Stimulated activated naive B cell treated with anti-CD40 and anti-IgM and Interleukin-4, amounts not matched to agents 10 μg/mL and 1 μg/mL and 100 μg/mL, for 72 hours (primary cell): ENCODE results near the gene SLC28A2.
"Not testable (repeated sequence)": the region's sequence is repeated elsewhere in the genome, so short reads cannot be mapped to it uniquely, and the experiment has no call there.

Experiments
- ATAC-seq, 2 donors: fragments of 150-1000 bp; cut with Tn5 transposase; replicated peaks; 2 replicates each; pipeline ENCODE4 v1.10.0; 2021; ENCODE audit warnings: moderate library complexity in 1 of 2
- DNase-seq: peaks from one replicate; pipeline ENCODE4 v3.0.0; 2021
- H3K27ac Mint-ChIP-seq: one replicate; pipeline ENCODE4 v1.8.0; 2022; ENCODE audit warnings: mild to moderate bottlenecking, mixed read lengths
- H3K27me3 Mint-ChIP-seq, 2 donors: one replicate each; pipeline ENCODE4 v1.8.0; 2022; ENCODE audit warnings: mixed read lengths in 2 of 2
- H3K36me3 Mint-ChIP-seq, 2 donors: one replicate each; pipeline ENCODE4 v1.8.0; 2022; ENCODE audit warnings: mixed read lengths in 2 of 2, mild to moderate bottlenecking in 1 of 2
- H3K4me1 Mint-ChIP-seq, 2 donors: one replicate each; pipeline ENCODE4 v1.8.0; 2022; ENCODE audit warnings: mixed read lengths in 2 of 2, mild to moderate bottlenecking in 1 of 2
- H3K4me3 Mint-ChIP-seq, 2 donors: one replicate each; pipeline ENCODE4 v1.8.0; 2022; ENCODE audit warnings: mild to moderate bottlenecking in 2 of 2, mixed read lengths in 2 of 2, moderate library complexity in 1 of 2
- H3K9me3 Mint-ChIP-seq, 2 donors: one replicate each; pipeline ENCODE4 v1.8.0; 2022; ENCODE audit warnings: mixed read lengths in 2 of 2, mild to moderate bottlenecking in 1 of 2

Gene SLC28A2

DNA sequence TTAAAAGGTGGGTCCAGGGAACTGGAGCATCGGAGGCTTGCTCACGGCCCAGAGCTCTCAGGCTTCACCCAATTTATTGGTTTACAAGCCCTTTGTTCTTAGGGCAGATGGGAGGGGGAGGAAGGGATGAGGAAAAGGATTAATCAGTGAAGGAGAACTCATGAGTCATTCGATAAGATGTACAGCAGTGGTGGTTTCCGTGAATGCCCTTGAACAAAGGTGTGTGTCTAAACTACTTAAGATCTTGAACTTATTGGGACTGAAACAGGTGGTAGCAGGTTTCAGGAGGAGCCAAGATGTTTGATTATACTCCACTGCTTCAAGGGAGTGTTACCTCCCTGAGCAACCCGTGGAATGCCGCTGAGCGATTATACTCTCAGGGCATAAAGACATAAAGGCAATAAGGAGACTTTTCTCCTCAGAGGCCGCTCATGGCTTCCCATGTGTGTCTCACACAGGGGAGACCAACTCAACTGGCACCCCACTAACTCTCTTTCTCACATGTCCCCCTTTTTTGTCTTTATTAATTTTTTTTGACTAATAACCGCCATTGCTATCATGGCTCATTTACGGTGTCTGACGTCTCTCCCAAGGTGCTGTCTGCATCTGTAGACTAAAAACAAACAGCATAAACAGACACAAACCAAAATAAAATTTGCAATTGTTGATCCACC, 17.3 kb upstream of the SLC28A2 start:
- Mint-ChIP-seq H3K36me3 (peaks cover 1 to 14% of the 10 kb centered on the region in 2 donors), H3K9me3 (peaks cover 31 to 35% of the 10 kb centered on the region in 2 donors), H3K4me3 (no peak overlapping the region), H3K4me1 (no peaks in the 10 kb centered on the region), H3K27ac (no peak overlapping the region), H3K27me3 (peaks cover 20 to 21% of the 10 kb centered on the region in 2 donors)
- no peak for ATAC-seq
- no peak for DNase-seq

- H3K4me3 Mint-ChIP-seq, DNase-seq, ATAC-seq, H3K27ac Mint-ChIP-seq, H3K4me1 Mint-ChIP-seq: not testable (repeated sequence)
- peaks cover 38 to 39% of the 10 kb centered on the region in 2 donors for H3K9me3 Mint-ChIP-seq
- peaks cover 6 to 20% of the 10 kb centered on the region in 2 donors for H3K36me3 Mint-ChIP-seq
- H3K27me3 Mint-ChIP-seq = peaks cover 8 to 14% of the 10 kb centered on the region in 2 donors
These were observed 15.2 kb upstream of the SLC28A2 start for GRCh38 chr15:45236806-45237205.

GRCh38 chr15:45242289-45242688, 9.7 kb upstream of the SLC28A2 start:
- H3K4me3 Mint-ChIP-seq = no peak overlapping the region
- ATAC-seq (no peak), DNase-seq (peak; percentile 4)
- H3K4me1 Mint-ChIP-seq = no peaks in the 10 kb centered on the region
- H3K9me3 Mint-ChIP-seq = peaks cover 35 to 43% of the 10 kb centered on the region in 2 donors
- H3K27me3 Mint-ChIP-seq = peaks cover 7 to 10% of the 10 kb centered on the region in 2 donors
- H3K27ac Mint-ChIP-seq = no peak overlapping the region
- H3K36me3 Mint-ChIP-seq = peaks cover 12 to 25% of the 10 kb centered on the region in 2 donors

GRCh38 chr15:45249125-45249780, 2.8 kb upstream of the SLC28A2 start:
- no peaks in the 10 kb centered on the region for H3K4me1 Mint-ChIP-seq
- peaks cover 4% of the 10 kb centered on the region in 2 donors for H3K27me3 Mint-ChIP-seq
- H3K9me3 Mint-ChIP-seq = peaks cover 8 to 15% of the 10 kb centered on the region in 2 donors
- no peak for ATAC-seq
- DNase-seq = no peak
- no peak overlapping the region for H3K27ac Mint-ChIP-seq
- peaks cover 6 to 10% of the 10 kb centered on the region in 2 donors for H3K36me3 Mint-ChIP-seq
- H3K4me3 Mint-ChIP-seq = no peak overlapping the region

DNA sequence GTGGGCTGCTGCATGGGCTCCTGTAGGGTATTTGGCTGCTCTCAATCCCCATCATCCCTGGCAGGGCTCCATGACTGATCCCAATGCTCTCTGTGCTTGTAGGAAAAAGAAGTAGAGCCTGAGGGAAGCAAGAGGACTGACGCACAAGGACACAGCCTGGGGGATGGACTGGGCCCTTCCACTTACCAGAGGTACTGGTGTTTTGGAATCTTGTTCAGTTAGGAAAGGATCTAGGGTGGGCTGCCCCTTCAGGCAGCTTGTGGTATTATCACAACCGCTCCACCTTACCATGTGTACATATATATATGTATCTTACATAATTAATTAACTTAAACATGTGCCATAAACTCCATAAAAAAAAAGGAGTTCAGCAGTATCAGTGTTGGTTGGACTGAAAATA, 1.3 kb downstream of the SLC28A2 start:
- ATAC-seq (no peak), DNase-seq (no peak)
- Mint-ChIP-seq H3K4me3 (no peak overlapping the region), H3K27me3 (peaks cover 0 to 7% of the 10 kb centered on the region in 2 donors), H3K9me3 (peaks cover 0 to 4% of the 10 kb centered on the region in 2 donors), H3K27ac (no peak overlapping the region), H3K36me3 (peaks cover 0 to 2% of the 10 kb centered on the region in 2 donors), H3K4me1 (no peaks in the 10 kb centered on the region)

GRCh38 chr15:45254405-45254804, 2.4 kb downstream of the SLC28A2 start:
- peaks cover 0 to 4% of the 10 kb centered on the region in 2 donors for H3K9me3 Mint-ChIP-seq
- no peak overlapping the region for H3K4me3 Mint-ChIP-seq
- peaks cover 0 to 2% of the 10 kb centered on the region in 2 donors for H3K36me3 Mint-ChIP-seq
- no peaks in the 10 kb centered on the region for H3K4me1 Mint-ChIP-seq
- DNase-seq (no peak), ATAC-seq (no peak)
- peaks cover 0 to 3% of the 10 kb centered on the region in 2 donors for H3K27me3 Mint-ChIP-seq
- H3K27ac Mint-ChIP-seq = no peak overlapping the region

DNA sequence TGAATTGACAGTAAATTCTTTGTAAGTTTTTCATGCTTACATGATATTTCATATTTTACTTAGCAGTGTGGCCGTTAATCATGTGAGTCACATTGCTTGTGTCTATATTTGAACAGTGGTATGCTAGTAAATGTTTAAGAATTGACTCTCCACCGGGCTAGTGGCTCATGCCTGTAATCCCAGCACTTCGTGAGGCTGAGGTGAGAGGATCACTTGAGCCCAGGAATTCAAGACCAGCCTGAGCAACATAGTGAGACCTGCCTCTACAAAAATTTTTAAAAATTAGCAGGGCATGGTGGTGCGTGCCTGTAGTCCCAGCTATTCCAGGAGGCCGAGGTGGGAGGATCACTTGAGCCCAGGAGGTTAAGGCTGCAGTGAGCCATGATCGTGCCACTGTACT, 2.8 kb downstream of the SLC28A2 start:
- not testable (repeated sequence) for H3K4me1 Mint-ChIP-seq, ATAC-seq, H3K36me3 Mint-ChIP-seq, H3K9me3 Mint-ChIP-seq, H3K27me3 Mint-ChIP-seq, H3K4me3 Mint-ChIP-seq, H3K27ac Mint-ChIP-seq, DNase-seq

DNA sequence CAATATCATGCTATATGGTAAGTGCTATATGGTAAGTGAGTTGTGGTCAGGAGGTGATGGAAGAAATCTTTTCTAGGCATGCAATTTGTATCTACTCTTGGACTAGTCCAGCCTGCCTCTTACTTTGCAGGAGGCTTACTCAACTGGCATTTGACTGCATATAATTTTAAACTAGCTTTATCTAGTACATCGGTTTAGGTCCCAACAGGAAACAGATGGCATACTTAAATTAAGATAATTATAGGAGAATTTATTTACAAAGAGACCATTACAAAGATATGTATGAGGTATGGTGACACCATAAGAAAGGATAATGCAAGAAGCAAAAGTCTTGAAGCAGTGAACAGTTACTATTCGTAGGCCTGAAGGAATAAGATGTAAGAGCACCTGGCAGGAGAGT, 7.8 kb downstream of the SLC28A2 start:
- no peak for ATAC-seq
- H3K27ac Mint-ChIP-seq = no peak overlapping the region
- H3K4me3 Mint-ChIP-seq = no peak overlapping the region
- peaks cover 5 to 7% of the 10 kb centered on the region in 2 donors for H3K27me3 Mint-ChIP-seq
- H3K36me3 Mint-ChIP-seq = peaks cover 0 to 2% of the 10 kb centered on the region in 2 donors
- DNase-seq = no peak
- peaks cover 0 to 5% of the 10 kb centered on the region in 2 donors for H3K9me3 Mint-ChIP-seq
- no peaks in the 10 kb centered on the region for H3K4me1 Mint-ChIP-seq

DNA sequence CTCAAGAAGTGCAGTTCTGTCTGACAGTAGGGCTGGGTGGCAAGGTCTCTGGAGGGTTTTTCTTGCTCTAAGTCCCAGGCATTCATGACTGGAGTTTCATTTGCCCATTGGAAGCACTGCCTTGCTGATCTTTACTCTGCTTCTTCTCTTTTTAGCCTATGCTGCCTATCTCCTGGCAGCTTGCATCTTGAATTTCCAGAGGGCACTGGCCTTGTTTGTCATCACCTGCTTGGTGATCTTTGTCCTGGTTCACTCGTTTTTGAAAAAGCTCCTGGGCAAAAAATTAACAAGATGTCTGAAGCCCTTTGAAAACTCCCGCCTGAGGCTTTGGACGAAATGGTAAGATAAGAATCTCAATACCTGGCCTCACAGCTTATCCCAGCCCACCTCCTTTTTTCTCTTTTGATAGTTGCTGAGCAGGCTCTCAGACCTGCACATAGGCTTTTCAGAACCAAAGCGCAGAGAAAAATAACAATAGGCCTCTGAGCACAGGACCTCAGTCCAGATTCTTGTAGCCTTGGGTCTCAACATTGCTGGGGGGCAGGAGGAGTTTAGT, 10.9 kb downstream of the SLC28A2 start:
- ATAC-seq (no peak), DNase-seq (no peak)
- Mint-ChIP-seq H3K4me3 (no peak overlapping the region), H3K27me3 (peaks cover 7 to 18% of the 10 kb centered on the region in 2 donors), H3K36me3 (peaks cover 0 to 2% of the 10 kb centered on the region in 2 donors), H3K9me3 (peaks cover 0 to 5% of the 10 kb centered on the region in 2 donors), H3K27ac (no peak overlapping the region), H3K4me1 (no peaks in the 10 kb centered on the region)

DNA sequence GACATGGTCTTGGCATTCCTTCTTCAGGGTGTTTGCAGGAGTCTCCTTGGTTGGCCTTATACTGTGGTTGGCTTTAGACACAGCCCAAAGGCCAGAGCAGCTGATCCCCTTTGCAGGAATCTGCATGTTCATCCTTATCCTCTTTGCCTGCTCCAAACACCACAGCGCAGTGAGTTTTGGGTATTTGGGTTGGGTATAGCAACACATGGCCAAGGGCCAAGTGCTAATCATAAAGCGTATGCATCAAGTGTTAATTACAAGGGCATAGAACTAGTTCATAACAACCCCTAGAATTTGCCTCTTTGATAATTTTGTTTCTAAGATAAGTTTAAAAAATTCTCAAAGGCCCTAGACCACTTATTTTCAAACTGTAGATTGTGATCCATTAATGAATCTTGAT, 11.8 kb downstream of the SLC28A2 start:
- ATAC-seq = no peak
- H3K36me3 Mint-ChIP-seq = peaks cover 0 to 2% of the 10 kb centered on the region in 2 donors
- peaks cover 0 to 5% of the 10 kb centered on the region in 2 donors for H3K9me3 Mint-ChIP-seq
- no peak overlapping the region for H3K4me3 Mint-ChIP-seq
- no peak overlapping the region for H3K27ac Mint-ChIP-seq
- H3K27me3 Mint-ChIP-seq = peaks cover 7 to 19% of the 10 kb centered on the region in 2 donors
- H3K4me1 Mint-ChIP-seq = no peaks in the 10 kb centered on the region
- no peak for DNase-seq

GRCh38 chr15:45265506-45265905, 13.5 kb downstream of the SLC28A2 start:
- ATAC-seq = no peak
- H3K9me3 Mint-ChIP-seq = peaks cover 0 to 5% of the 10 kb centered on the region in 2 donors
- no peak overlapping the region for H3K27ac Mint-ChIP-seq
- no peak for DNase-seq
- H3K36me3 Mint-ChIP-seq = peaks cover 0 to 2% of the 10 kb centered on the region in 2 donors
- no peak overlapping the region for H3K4me3 Mint-ChIP-seq
- peaks cover 7 to 19% of the 10 kb centered on the region in 2 donors for H3K27me3 Mint-ChIP-seq
- H3K4me1 Mint-ChIP-seq = no peaks in the 10 kb centered on the region

DNA sequence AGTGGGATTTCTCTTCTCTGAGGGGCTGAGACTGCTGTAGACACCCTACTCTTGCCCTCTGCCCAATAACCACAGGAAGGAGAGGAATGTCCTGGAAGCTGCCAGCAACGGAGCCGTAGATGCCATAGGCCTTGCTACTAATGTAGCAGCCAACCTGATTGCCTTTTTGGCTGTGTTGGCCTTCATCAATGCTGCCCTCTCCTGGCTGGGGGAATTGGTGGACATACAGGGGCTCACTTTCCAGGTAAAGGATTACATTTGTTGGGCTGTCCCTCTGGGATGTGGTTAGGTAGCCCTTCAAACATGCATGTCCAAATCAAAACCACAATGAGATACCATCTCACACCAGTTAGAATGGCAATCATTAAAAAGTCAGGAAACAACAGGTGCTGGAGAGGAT, 16.1 kb downstream of the SLC28A2 start:
- no peak for DNase-seq
- no peak overlapping the region for H3K27ac Mint-ChIP-seq
- H3K4me3 Mint-ChIP-seq = no peak overlapping the region
- peaks cover 7 to 28% of the 10 kb centered on the region in 2 donors for H3K27me3 Mint-ChIP-seq
- ATAC-seq = no peak
- peaks cover 0 to 5% of the 10 kb centered on the region in 2 donors for H3K9me3 Mint-ChIP-seq
- no peaks in the 10 kb centered on the region for H3K36me3 Mint-ChIP-seq
- H3K4me1 Mint-ChIP-seq = no peaks in the 10 kb centered on the region

DNA sequence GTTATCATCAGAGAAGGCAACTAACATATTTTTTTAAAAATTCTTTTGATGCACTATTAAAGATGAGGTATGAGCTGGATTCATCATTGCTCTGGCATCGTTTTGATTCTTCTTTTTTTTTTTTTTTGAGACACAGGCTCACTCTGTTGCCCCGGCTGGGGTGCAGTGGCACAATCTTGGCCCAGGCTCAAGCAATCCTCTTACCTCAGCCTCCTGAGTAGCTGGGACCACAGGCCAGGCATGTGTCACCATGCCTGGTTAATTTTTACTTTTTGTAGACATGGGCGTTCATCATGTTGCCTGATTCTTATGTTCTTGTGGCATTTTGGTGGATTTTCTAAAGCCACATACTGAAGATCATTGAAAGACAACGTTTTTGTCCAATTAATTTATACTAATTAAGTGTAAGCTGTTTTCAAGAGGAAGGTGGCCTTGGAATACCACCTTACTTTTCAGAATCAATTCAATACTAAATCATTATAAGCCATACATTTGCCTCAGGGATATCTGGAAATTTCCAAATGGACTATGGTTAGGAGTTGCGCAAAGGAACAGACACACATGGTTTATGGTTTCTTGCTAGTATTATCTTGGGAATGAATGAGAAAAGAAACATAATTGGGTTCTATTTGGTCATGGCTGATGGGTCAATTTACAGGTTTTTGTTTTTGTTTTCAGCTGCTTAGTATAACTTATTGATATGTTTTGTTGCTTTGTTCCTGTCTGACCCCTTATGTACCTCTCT, 22.8 kb downstream of the SLC28A2 start:
- Mint-ChIP-seq H3K27me3 (peaks cover 0 to 15% of the 10 kb centered on the region in 2 donors), H3K27ac (no peak overlapping the region)

DNA sequence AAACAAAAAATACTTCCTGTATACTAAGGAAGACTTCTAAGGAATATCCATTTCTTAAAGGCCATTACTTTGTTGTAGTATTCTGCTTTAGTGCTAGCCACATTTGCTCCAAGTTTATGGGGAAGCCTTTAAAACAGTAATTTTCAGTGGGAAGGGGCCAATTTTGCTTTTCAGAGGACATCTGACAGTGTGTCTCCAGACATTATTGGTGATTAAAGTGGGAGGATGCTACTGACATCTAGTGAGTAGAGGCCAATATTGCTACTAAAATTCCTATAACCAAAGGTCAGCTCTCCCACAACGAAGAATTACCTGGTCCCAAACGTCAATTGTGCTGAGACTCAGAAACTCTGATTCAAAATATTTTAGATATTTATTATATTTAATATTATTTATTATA, 24.8 kb downstream of the SLC28A2 start:
- DNase-seq (no peak), ATAC-seq (no peak)
- Mint-ChIP-seq H3K4me3 (no peak overlapping the region), H3K9me3 (no peaks in the 10 kb centered on the region), H3K27me3 (peaks cover 0 to 8% of the 10 kb centered on the region in 2 donors), H3K36me3 (peaks cover 0 to 4% of the 10 kb centered on the region in 2 donors), H3K27ac (no peak overlapping the region), H3K4me1 (peaks cover 6 to 13% of the 10 kb centered on the region in 2 donors)

More for the DNA sequence above, 22.8 kb downstream of the SLC28A2 start:
- no peak overlapping the region for H3K4me3 Mint-ChIP-seq
- no peak for ATAC-seq
- H3K9me3 Mint-ChIP-seq = no peaks in the 10 kb centered on the region
- no peaks in the 10 kb centered on the region for H3K36me3 Mint-ChIP-seq
- peaks cover 6% of the 10 kb centered on the region in 2 donors for H3K4me1 Mint-ChIP-seq
- DNase-seq = no peak
